Stomach smooth muscle (tissue), 2 donors: ENCODE measurements around the gene SHFL.

Source experiments
- H3K27ac ChIP-seq: one replicate; pipeline ENCODE4 v1.7.0; 2013; ENCODE audit warnings: mild to moderate bottlenecking, low read length, inconsistent platforms
- H3K27me3 ChIP-seq, 2 donors: one replicate each; pipeline ENCODE4 v1.7.0; 2013; ENCODE audit warnings: low read length in 2 of 2; ENCODE audit not compliant: insufficient read depth in 2 of 2, control insufficient read depth in 1 of 2
- H3K36me3 ChIP-seq, 2 donors: one replicate each; pipeline ENCODE4 v1.7.0; 2013; ENCODE audit warnings: low read length in 2 of 2; ENCODE audit not compliant: control insufficient read depth in 2 of 2, insufficient read depth in 2 of 2
- H3K4me1 ChIP-seq: one replicate; pipeline ENCODE4 v1.7.0; 2013; ENCODE audit warnings: low read length; ENCODE audit not compliant: control insufficient read depth, insufficient read depth
- H3K4me3 ChIP-seq, 2 donors: one replicate each; pipeline ENCODE4 v1.7.0; 2013; ENCODE audit warnings: low read length in 2 of 2
- H3K9ac ChIP-seq, 2 donors: one replicate each; pipeline ENCODE4 v1.7.0; 2013; ENCODE audit warnings: low read length in 2 of 2, mild to moderate bottlenecking in 1 of 2
- H3K9me3 ChIP-seq, 2 donors: one replicate each; pipeline ENCODE4 v1.7.0; 2013; ENCODE audit warnings: low read length in 2 of 2; ENCODE audit not compliant: control insufficient read depth in 2 of 2
- donor health status: healthy.
- donor health status: Pancreatic carcinoma.

Gene SHFL

GRCh38 chr19:10110076-10110971 is 24.2 kb downstream of the SHFL start:
- H3K9me3 ChIP-seq, result no peaks in the 10 kb centered on the region
- no peaks in the 10 kb centered on the region for H3K27me3 ChIP-seq
- H3K4me1 ChIP-seq, result peaks cover 22% of the 10 kb centered on the region
- H3K27ac ChIP-seq, result no peak overlapping the region
- H3K4me3 ChIP-seq, result no peak overlapping the region
- peaks cover 28 to 34% of the 10 kb centered on the region in 2 donors for H3K36me3 ChIP-seq
- no peak overlapping the region for H3K9ac ChIP-seq

GRCh38 chr19:10110972-10111317 is 24.8 kb downstream of the SHFL start:
- Histone ChIP-seq H3K36me3 (peaks cover 32 to 40% of the 10 kb centered on the region in 2 donors), H3K4me3 (no peak overlapping the region), H3K4me1 (peaks cover 19% of the 10 kb centered on the region), H3K9me3 (no peaks in the 10 kb centered on the region), H3K27me3 (no peaks in the 10 kb centered on the region), H3K9ac (no peak overlapping the region), H3K27ac (no peak overlapping the region)

- Histone ChIP-seq H3K9ac (no peak within 1 kb of the TSS), H3K27ac (no peak within 1 kb of the TSS), H3K4me3 (no peak within 1 kb of the TSS), H3K36me3 (peaks cover 37 to 45% of the 10 kb centered on the region in 2 donors), H3K4me1 (peaks cover 17% of the 10 kb centered on the region), H3K9me3 (no peaks in the 10 kb centered on the region), H3K27me3 (no peaks in the 10 kb centered on the region)
Observed at GRCh38 chr19:10111405-10111811, 25.3 kb downstream of the SHFL start, which contains the start of gene P2RY11. TSS of gene P2RY11 (plus strand) at chr19:10111693. CDS start at chr19:10111722, 29 bp downstream.

- no peak overlapping the region for H3K27ac ChIP-seq
- no peaks in the 10 kb centered on the region for H3K9me3 ChIP-seq
- H3K4me3 ChIP-seq, result no peak overlapping the region
- no peaks in the 10 kb centered on the region for H3K27me3 ChIP-seq
- H3K9ac ChIP-seq, result no peak overlapping the region
- peaks cover 44 to 50% of the 10 kb centered on the region in 2 donors for H3K36me3 ChIP-seq
- H3K4me1 ChIP-seq, result peaks cover 11% of the 10 kb centered on the region
Observed at GRCh38 chr19:10112037-10112761, 26.1 kb downstream of the SHFL start.

GRCh38 chr19:10112895-10113591 is 26.9 kb downstream of the SHFL start:
- Histone ChIP-seq H3K4me3 (no peak overlapping the region), H3K27me3 (no peaks in the 10 kb centered on the region), H3K4me1 (peaks cover 12% of the 10 kb centered on the region), H3K36me3 (peaks cover 44 to 47% of the 10 kb centered on the region in 2 donors), H3K27ac (no peak overlapping the region), H3K9me3 (no peaks in the 10 kb centered on the region), H3K9ac (no peak overlapping the region)

GRCh38 chr19:10113592-10113963 is 27.5 kb downstream of the SHFL start:
- Histone ChIP-seq H3K36me3 (peaks cover 38 to 43% of the 10 kb centered on the region in 2 donors), H3K27me3 (no peaks in the 10 kb centered on the region), H3K9me3 (no peaks in the 10 kb centered on the region), H3K9ac (no peak overlapping the region), H3K4me1 (peaks cover 14% of the 10 kb centered on the region), H3K27ac (no peak overlapping the region), H3K4me3 (no peak overlapping the region)

- no peak overlapping the region for H3K9ac ChIP-seq
- H3K9me3 ChIP-seq, result no peaks in the 10 kb centered on the region
- peaks cover 20% of the 10 kb centered on the region for H3K4me1 ChIP-seq
- H3K27me3 ChIP-seq, result no peaks in the 10 kb centered on the region
- H3K27ac ChIP-seq, result no peak overlapping the region
- H3K4me3 ChIP-seq, result no peak overlapping the region
- H3K36me3 ChIP-seq, result peaks cover 38 to 42% of the 10 kb centered on the region in 2 donors
Observed at GRCh38 chr19:10113964-10114650, 28.0 kb downstream of the SHFL start.

GRCh38 chr19:10114651-10115391 is 28.7 kb downstream of the SHFL start:
- Histone ChIP-seq H3K27me3 (no peaks in the 10 kb centered on the region), H3K4me1 (peaks cover 24% of the 10 kb centered on the region), H3K9ac (no peak overlapping the region), H3K4me3 (no peak overlapping the region), H3K27ac (no peak overlapping the region), H3K9me3 (no peaks in the 10 kb centered on the region), H3K36me3 (peaks cover 31 to 35% of the 10 kb centered on the region in 2 donors)

- Histone ChIP-seq H3K4me1 (peaks cover 28% of the 10 kb centered on the region), H3K36me3 (peaks cover 26 to 28% of the 10 kb centered on the region in 2 donors), H3K27ac (no peak overlapping the region), H3K9ac (no peak overlapping the region), H3K9me3 (no peaks in the 10 kb centered on the region), H3K27me3 (no peaks in the 10 kb centered on the region), H3K4me3 (no peak overlapping the region)
Observed at GRCh38 chr19:10115392-10116084, 29.4 kb downstream of the SHFL start.
